PC-9 (cell line): ENCODE measurements around the gene ICAM3.

ENCODE experiments used
- CTCF ChIP-seq: fragments of 200-600 bp; sonication (generic); conservative IDR thresholded peaks from 2 replicates; pipeline ENCODE4 v1.6.1; 2017; ENCODE audit warnings: mixed run types, antibody characterized with exemption, mild to moderate bottlenecking, moderate library complexity
- EZH2 ChIP-seq: fragments of 200-600 bp; sonication (generic); IDR thresholded peaks from 2 replicates; pipeline ENCODE4 v1.8.0; 2017; ENCODE audit warnings: antibody characterized with exemption, low read depth

GRCh38 chr19:10379880-10380312 lies 40.5 kb upstream of the ICAM3 start:
- TF ChIP-seq EZH2 (no peak), CTCF (no peak)
